HepG2 (cell line): ENCODE results near the gene TRAPPC12. TPM values are rescaled to one million over a fixed set of nuclear protein-coding genes. Genes with fewer than 3 reads are reported as not detected.

Experiments used
- AGO2 ChIP-seq: fragments of 200-400 bp; formaldehyde crosslinking; optimal IDR thresholded peaks from 2 replicates; pipeline ENCODE3; 2017; ENCODE audit warnings: mild to moderate bottlenecking, low read depth, low read length, moderate library complexity
- ATM ChIP-seq: fragments of 450-650 bp; IDR thresholded peaks from 2 replicates; pipeline ENCODE4 v1.7.1; 2017; ENCODE audit warnings: mild to moderate bottlenecking, borderline replicate concordance
- DPF2 ChIP-seq: sonication (generic); formaldehyde crosslinking; IDR thresholded peaks from 2 replicates; pipeline ENCODE4 v1.4.0; 2020; ENCODE audit warnings: mild to moderate bottlenecking, low read depth, missing genetic modification reagents, borderline replicate concordance
- KDM2A ChIP-seq: sonication (generic); formaldehyde crosslinking; IDR thresholded peaks from 2 replicates; pipeline ENCODE4 v1.4.0; 2020; ENCODE audit warnings: low read depth, missing genetic modification reagents, borderline replicate concordance
- KDM5B ChIP-seq: sonication (generic); formaldehyde crosslinking; IDR thresholded peaks from 2 replicates; pipeline ENCODE4 v1.4.0; 2020; ENCODE audit warnings: missing genetic modification reagents, mild to moderate bottlenecking, borderline replicate concordance
- MAFF ChIP-seq: IDR thresholded peaks from 2 replicates; pipeline ENCODE4 v1.6.1; 2011; ENCODE audit warnings: low read depth, low read length, improper control_type of control experiment
- MIER2 ChIP-seq: IDR thresholded peaks from 2 replicates; pipeline ENCODE4 v1.6.1; 2016; ENCODE audit warnings: missing biosample characterization, missing genetic modification reagents
- MYNN ChIP-seq: sonication (generic); formaldehyde crosslinking; IDR thresholded peaks from 2 replicates; pipeline ENCODE4 v1.4.0; 2020; ENCODE audit warnings: mild to moderate bottlenecking, low read depth, missing genetic modification reagents
- NBN ChIP-seq: fragments of 450-650 bp; conservative IDR thresholded peaks from 2 replicates; pipeline ENCODE4 v1.6.1; 2017
- NR2F2 ChIP-seq: IDR thresholded peaks from 2 replicates; pipeline ENCODE4 v1.6.1; 2012; ENCODE audit warnings: low read depth, inconsistent platforms, borderline replicate concordance
- PLRG1 ChIP-seq: fragments of 450-650 bp; conservative IDR thresholded peaks from 2 replicates; pipeline ENCODE4 v1.6.1; 2016
- POLR2G ChIP-seq: fragments of 200-400 bp; formaldehyde crosslinking; IDR thresholded peaks from 2 replicates; pipeline ENCODE4 v1.6.1; 2018; ENCODE audit warnings: mild to moderate bottlenecking, low read depth, low read length, moderate library complexity
- SIN3A ChIP-seq: IDR thresholded peaks from 2 replicates; pipeline ENCODE4 v1.6.1; 2011; ENCODE audit warnings: low read depth, mild to moderate bottlenecking, control low read depth, low read length, borderline replicate concordance
- SRY ChIP-seq: sonication (generic); formaldehyde crosslinking; IDR thresholded peaks from 2 replicates; pipeline ENCODE4 v1.8.0; 2022; ENCODE audit warnings: mild to moderate bottlenecking, missing genetic modification reagents
- STAT5B ChIP-seq: sonication (generic); formaldehyde crosslinking; IDR thresholded peaks from 2 replicates; pipeline ENCODE4 v1.4.0; 2020; ENCODE audit warnings: missing genetic modification reagents
- ZNF407 ChIP-seq: sonication (generic); formaldehyde crosslinking; IDR thresholded peaks from one replicate; pipeline ENCODE4 v1.5.1; 2020; ENCODE audit warnings: mild to moderate bottlenecking, missing genetic modification reagents; ENCODE audit errors: not compliant biosample characterization
- ZNF607 ChIP-seq: sonication (generic); formaldehyde crosslinking; IDR thresholded peaks from 2 replicates; pipeline ENCODE4 v1.5.1; 2020; ENCODE audit warnings: missing genetic modification reagents, mild to moderate bottlenecking, borderline replicate concordance
- ZNF713 ChIP-seq: sonication (generic); formaldehyde crosslinking; IDR thresholded peaks from 2 replicates; pipeline ENCODE4 v1.4.0; 2020; ENCODE audit warnings: mild to moderate bottlenecking, missing genetic modification reagents
- ZSCAN9 ChIP-seq: IDR thresholded peaks from 2 replicates; pipeline ENCODE4 v1.6.1; 2016; ENCODE audit warnings: borderline replicate concordance
- ZXDC ChIP-seq: sonication (generic); formaldehyde crosslinking; IDR thresholded peaks from 2 replicates; pipeline ENCODE4 v1.5.0; 2020; ENCODE audit warnings: mild to moderate bottlenecking, missing genetic modification reagents
- polyA plus RNA-seq, 8 experiments: library from polyadenylated mRNA; depleted of rRNA in 3 of 8; stranded (reverse) in 7 of 8; unstranded in 1 of 8; fragments of >200 nt; fragmentation: Illumina TruSeq in 4 of 8; extraction: Trizol in 4 of 8; gene quantifications; 2 replicates each; pipeline versions ENCODE4 v1.2.1 to v1.2.3, GENCODE V29; 2011 to 2016; ENCODE audit warnings: low read depth in 4 of 8, missing spikeins in 1 of 8, mixed read lengths in 1 of 8; ENCODE audit not compliant: insufficient read depth in 1 of 8
- total RNA-seq, 5 experiments: library from RNA; depleted of rRNA; stranded (reverse); fragments of >200 nt; fragmentation: Illumina TruSeq; extraction: Trizol; gene quantifications; 2 replicates each; pipeline ENCODE4 v1.2.3, GENCODE V29; 2016; ENCODE audit warnings: low read depth in 1 of 5

Gene TRAPPC12
- total and polyA plus RNA-seq, 2 of the 13 experiments (the other 11 are each of a cell fraction or from before 2014, with no cell fraction given): 46.4 to 97.7 TPM

DNA sequence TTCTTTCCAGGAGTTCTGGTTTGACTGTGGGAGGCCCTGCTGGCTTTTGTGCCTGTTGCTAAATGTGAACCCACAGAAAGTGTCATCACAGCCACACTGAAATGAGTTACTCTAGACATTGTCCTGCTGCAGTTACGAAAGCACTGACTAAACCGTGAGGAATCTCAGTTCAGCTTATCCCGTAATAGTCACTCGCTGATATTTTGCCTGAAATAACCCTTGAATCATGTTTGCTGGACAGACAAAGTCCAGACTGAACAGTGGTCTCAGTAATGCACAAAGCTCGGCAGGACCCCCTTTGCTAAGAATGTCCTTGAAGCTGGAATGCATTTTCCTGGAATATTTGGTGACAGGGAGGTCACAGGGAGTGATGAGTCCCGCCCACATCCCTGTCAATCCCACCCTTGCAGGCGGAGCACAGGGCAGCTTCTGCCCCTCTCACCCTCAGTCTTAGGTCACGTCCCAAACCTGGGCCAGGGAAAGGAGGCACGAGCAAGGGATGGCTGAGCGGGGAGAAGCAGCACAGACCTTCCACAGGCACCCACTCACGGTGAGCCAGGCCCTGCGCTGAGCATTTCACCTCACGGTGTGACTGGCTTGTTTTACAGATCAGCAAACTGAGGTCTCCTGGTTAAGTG lies 86.5 kb downstream of the TRAPPC12 start (continued):
- TF ChIP-seq ZSCAN9 (CRISPR knock-in tag) (peak; percentile 73; the same call in 1 of the 2 replicates), DPF2 (CRISPR knock-in tag) (peak; percentile 61; the same call in 1 of the 2 replicates), KDM2A (CRISPR knock-in tag) (peak; percentile 57; the same call in 1 of the 2 replicates), ZNF407 (CRISPR knock-in tag) (no peak), SRY (CRISPR knock-in tag) (no peak), ZXDC (CRISPR knock-in tag) (no peak), NR2F2 (peak; percentile 76), MYNN (no peak), KDM5B (CRISPR knock-in tag) (peak; percentile 23; the same call in 1 of the 2 replicates), SIN3A (no peak), ZNF713 (CRISPR knock-in tag) (no peak), POLR2G (no peak; the same call in 1 of the 2 replicates), NBN (no peak), MAFF (peak; percentile 28; the same call in 1 of the 2 replicates), ATM (peak; percentile 15; the same call in 1 of the 2 replicates), ZNF607 (CRISPR knock-in tag) (no peak), STAT5B (CRISPR knock-in tag) (no peak), MIER2 (CRISPR knock-in tag) (peak; percentile 66; the same call in 1 of the 2 replicates), AGO2 (no peak), PLRG1 (no peak)
